ENCODE results near the gene NEURL2.

NEURL2 gene

DNA sequence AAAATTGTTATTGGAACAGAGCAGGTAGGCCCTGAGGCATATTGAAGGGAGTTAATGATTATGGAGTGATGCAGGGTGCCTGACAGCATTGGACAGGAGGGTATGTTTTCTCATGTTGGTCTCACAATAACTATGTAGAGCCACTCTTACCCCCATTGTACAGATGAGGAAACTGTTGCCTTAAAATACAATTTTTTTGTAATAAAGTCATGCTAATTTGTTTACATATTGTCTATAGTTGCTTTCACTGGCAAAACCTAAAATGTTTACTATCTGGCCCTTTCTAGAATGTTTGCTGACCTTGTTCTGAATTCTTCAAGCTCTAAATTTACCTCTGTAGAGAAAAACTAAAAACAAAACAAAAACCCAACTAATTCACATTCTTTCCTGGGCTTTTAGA, 39.5 kb downstream of the NEURL2 start:
- Mint-ChIP-seq H3K36me3 (peaks cover 44% of the 10 kb centered on the region), H3K27ac (no peak overlapping the region), H3K4me1 (peaks cover 13% of the 10 kb centered on the region), H3K4me3 (no peak overlapping the region), H3K9me3 (no peaks in the 10 kb centered on the region)
- no peak for DNase-seq (ENCODE audit: low spot score in 2 of 2)
- no peak for ATAC-seq

DNA sequence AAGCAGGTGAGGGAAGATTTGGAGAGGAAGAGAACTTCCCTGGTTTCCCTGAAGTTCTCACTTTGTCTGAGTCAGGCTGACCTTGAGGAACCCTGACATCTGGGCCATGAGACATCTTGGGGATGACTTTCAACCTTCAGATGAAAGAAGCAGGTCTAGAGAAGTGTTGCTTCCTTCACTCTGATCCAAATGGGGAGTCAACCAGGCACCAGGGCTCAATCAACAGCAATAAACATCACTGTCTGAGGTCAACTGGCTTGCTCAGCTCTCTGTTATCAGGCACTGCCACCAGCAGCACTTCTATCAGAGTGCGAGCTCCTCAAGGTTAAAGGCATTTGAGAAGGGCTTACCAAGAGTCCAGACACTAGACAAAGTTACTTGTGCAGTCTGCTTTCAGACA, 40.1 kb downstream of the NEURL2 start:
- Mint-ChIP-seq H3K36me3 (peaks cover 50% of the 10 kb centered on the region), H3K4me3 (no peak overlapping the region), H3K27ac (peak overlapping the region; percentile 48), H3K9me3 (no peaks in the 10 kb centered on the region), H3K4me1 (peaks cover 7% of the 10 kb centered on the region)
- DNase-seq (ENCODE audit: low spot score in 2 of 2), result no peak
- no peak for ATAC-seq

DNA sequence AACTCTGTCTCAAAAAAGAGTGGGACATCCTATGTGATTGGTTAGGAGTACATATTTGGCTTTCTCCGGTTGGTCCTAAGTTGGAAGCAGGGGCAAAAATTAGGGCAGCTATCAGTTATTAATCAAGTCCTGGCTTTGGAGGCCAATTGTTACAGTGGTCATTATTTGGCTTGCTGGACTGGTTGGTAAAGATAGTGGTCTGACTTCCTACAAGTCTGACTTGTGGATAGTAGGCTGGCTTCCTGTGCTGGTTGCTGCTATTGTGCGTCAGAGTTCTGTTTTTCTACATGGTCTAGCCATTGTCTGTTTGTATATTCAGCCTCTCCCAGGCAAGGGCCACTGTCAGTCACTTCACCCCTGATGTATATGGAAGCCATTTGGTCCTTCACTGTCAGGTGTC, 40.8 kb downstream of the NEURL2 start:
- DNase-seq (ENCODE audit: low spot score in 2 of 2) (no peak), ATAC-seq (no peak)
- H3K4me1 Mint-ChIP-seq, result peaks cover 6% of the 10 kb centered on the region
- H3K4me3 Mint-ChIP-seq, result no peak overlapping the region
- peak overlapping the region; percentile 48 for H3K27ac Mint-ChIP-seq
- no peaks in the 10 kb centered on the region for H3K9me3 Mint-ChIP-seq
- peaks cover 57% of the 10 kb centered on the region for H3K36me3 Mint-ChIP-seq

DNA sequence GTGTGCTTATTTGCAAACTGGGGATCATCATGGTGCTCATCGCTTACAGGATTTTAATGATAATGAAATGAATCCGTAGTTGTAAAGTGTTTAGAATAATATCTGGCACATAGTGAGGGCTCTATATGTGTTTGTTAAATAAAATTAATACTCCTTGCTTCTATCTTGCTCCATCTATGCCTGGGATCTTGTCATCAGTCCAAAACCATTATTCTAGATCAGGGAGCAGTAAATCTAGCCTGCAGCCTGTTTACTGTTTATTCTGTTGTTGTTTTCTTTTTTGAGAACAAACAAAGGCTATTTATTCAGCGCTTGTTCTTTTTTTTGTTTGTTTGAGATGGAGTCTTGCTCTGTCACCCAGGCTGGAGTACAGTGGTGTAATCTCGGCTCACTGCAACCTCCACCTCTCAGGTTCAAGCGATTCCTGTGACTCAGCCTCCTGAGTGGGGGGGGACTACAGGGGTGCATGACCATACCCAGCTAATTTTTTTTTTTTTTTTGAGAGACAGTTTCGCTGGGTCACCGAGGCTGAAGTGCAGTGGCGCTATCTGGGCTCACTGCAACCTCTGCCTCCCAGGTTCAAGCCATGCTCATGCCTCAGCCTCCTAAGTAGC, 41.9 kb downstream of the NEURL2 start:
- Mint-ChIP-seq H3K27ac (no peak overlapping the region), H3K4me1 (peaks cover 6% of the 10 kb centered on the region), H3K4me3 (no peak overlapping the region), H3K36me3 (peaks cover 69% of the 10 kb centered on the region), H3K9me3 (no peaks in the 10 kb centered on the region)
- DNase-seq (ENCODE audit: low spot score in 2 of 2) (no peak), ATAC-seq (no peak)

- H3K27ac Mint-ChIP-seq, result no peak overlapping the region
- DNase-seq (ENCODE audit: low spot score in 2 of 2) (no peak), ATAC-seq (no peak)
- H3K9me3 Mint-ChIP-seq, result no peaks in the 10 kb centered on the region
- H3K4me1 Mint-ChIP-seq, result peaks cover 8% of the 10 kb centered on the region
- no peak overlapping the region for H3K4me3 Mint-ChIP-seq
- H3K36me3 Mint-ChIP-seq, result peaks cover 68% of the 10 kb centered on the region
These were observed 42.6 kb downstream of the NEURL2 start for GRCh38 chr20:45848421-45848820.

DNA sequence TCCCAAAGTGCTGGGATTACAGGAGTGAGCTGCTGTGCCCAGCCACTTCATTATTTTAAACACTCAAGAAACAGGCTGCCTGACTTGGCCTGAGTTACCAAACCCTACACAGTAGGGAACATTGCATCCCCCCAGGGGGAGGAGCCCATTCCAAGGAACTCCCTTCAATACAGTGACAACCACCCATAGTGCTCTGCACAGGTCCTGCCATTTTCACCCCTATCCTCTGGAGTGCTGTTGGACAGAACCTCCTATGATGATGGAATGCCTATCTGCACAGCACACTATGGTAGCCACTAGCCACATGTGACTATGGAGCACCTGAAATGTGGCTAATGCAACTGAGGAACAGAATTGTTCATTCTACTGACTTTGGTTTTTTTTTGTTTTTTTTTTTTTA, 45.6 kb downstream of the NEURL2 start:
- ATAC-seq, result no peak
- H3K36me3 Mint-ChIP-seq, result peaks cover 61% of the 10 kb centered on the region
- H3K9me3 Mint-ChIP-seq, result no peaks in the 10 kb centered on the region
- H3K4me3 Mint-ChIP-seq, result no peak overlapping the region
- no peak overlapping the region for H3K27ac Mint-ChIP-seq
- H3K4me1 Mint-ChIP-seq, result peaks cover 10% of the 10 kb centered on the region
- no peak for DNase-seq (ENCODE audit: low spot score in 2 of 2)

GRCh38 chr20:45843506-45843905, 47.5 kb downstream of the NEURL2 start:
- no peak for ATAC-seq
- Mint-ChIP-seq H3K36me3 (peaks cover 53% of the 10 kb centered on the region), H3K4me3 (no peak overlapping the region), H3K27ac (peak overlapping the region; percentile 80), H3K4me1 (peaks cover 5% of the 10 kb centered on the region), H3K9me3 (no peaks in the 10 kb centered on the region)
- DNase-seq (ENCODE audit: low spot score in 2 of 2), result no peak

DNA sequence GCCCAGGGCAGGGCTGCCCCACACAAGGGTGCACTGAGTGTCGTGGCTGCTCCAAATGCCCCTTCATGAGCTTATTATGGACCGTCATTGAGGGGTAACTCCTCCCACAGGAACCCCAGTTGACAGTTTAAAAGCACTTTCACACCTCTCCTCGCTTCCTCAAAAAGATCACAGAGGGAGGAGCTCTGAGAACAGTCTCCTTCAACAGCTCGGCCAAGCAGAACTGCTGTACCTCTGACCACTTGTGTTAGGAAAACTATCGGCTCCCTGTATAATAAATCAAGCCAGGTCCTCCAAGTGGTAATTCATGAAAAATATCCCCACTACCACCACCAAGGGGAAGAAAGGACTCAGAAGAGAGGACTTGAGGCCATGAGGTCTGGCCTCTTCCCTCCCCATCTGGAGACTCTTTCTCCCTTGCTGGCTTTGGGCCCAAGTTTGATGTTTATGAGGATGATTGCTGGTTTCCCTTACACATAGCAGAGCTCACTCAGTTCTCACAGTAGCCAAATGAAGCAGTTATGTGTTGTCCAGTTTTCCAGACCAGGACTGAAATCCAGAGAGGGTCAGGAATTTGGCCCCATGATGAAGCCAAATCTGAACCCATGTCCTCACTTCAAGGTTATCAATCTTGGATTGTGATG, 48.7 kb downstream of the NEURL2 start:
- Mint-ChIP-seq H3K36me3 (peaks cover 44% of the 10 kb centered on the region), H3K4me1 (peaks cover 5% of the 10 kb centered on the region), H3K9me3 (no peaks in the 10 kb centered on the region), H3K4me3 (no peak overlapping the region), H3K27ac (no peak overlapping the region)
- ATAC-seq, result no peak
- no peak for DNase-seq (ENCODE audit: low spot score in 2 of 2)

DNA sequence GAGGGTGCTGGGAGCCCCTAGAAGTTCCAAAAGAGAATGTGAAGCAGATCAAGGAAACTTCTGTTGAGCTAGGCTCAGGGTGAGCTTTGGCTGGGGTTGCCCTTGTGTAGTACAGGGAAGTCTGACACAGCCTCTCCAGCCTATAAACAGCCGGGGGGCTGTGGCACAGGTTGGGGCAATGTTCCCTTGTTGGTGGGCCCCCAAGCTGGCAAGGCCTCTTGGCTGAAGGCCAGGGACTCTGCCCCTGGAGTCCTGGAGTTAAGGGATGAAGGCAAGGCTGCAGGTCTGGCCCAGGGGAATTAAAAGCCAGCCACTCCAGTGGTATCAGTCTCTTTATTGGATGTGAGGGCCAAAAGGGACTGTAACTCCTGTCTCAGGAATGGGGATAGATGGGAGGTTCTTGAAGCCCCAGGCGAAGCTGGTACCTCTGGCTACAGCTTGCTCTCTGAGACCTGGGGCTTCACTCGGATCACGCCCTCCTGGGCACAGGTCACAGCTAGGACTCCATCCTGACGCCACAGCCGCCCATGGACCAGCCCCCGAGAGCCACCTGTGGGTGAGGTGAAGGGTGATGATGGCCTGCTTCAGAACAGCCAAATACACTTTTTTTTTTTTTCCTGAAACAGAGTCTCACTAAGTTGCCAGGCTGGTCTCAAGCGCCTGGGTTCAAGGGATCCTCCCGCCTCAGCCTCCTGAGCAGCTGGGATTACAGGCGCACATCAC, 49.4 kb downstream of the NEURL2 start:
- Mint-ChIP-seq H3K4me3 (no peak overlapping the region), H3K36me3 (peaks cover 38% of the 10 kb centered on the region), H3K4me1 (peaks cover 5% of the 10 kb centered on the region), H3K27ac (peak overlapping the region; percentile 60), H3K9me3 (no peaks in the 10 kb centered on the region)
- ATAC-seq (no peak), DNase-seq (ENCODE audit: low spot score in 2 of 2) (no peak)

DNA sequence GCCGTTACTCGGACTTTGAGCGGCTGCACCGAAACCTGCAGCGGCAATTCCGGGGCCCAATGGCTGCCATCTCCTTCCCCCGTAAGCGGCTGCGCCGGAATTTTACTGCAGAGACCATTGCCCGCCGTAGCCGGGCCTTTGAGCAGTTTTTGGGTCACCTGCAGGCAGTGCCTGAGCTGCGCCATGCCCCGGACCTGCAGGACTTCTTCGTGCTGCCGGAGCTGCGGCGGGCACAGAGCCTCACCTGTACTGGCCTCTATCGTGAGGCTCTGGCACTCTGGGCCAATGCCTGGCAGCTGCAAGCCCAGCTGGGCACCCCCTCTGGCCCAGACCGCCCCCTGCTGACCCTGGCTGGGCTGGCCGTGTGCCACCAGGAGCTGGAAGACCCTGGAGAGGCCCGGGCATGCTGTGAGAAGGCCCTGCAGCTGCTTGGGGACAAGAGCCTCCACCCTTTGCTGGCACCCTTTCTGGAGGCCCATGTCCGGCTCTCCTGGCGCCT, 50.3 kb downstream of the NEURL2 start:
- Mint-ChIP-seq H3K9me3 (no peaks in the 10 kb centered on the region), H3K36me3 (peaks cover 36% of the 10 kb centered on the region), H3K4me3 (no peak overlapping the region), H3K4me1 (peaks cover 5% of the 10 kb centered on the region), H3K27ac (peak overlapping the region; percentile 60)
- DNase-seq (ENCODE audit: low spot score in 2 of 2) (no peak), ATAC-seq (no peak)

Measured in stimulated activated effector memory CD8-positive, alpha-beta T cell treated with anti-CD3 and anti-CD28 coated beads, Interleukin-12 subunit alpha, Interleukin-12 subunit beta, amount 100 ng/mL, for 72 hours (primary cell).